ENCODE data around the gene VPS29. TPM values are rescaled to one million over a fixed set of nuclear protein-coding genes. Genes with fewer than 3 reads are reported as not detected.

VPS29 gene
- total RNA-seq: 40.4 and 60.0 TPM in 2 replicates

GRCh38 chr12:110501752-110502738 lies at the start of gene VPS29, which contains the start of gene RAD9B:
TSS of gene VPS29 (minus strand) at chr12:110502111. CDS start at chr12:110502051, 60 bp downstream.
TSS of gene RAD9B (plus strand) at chr12:110502331. CDS start at chr12:110502338, 7 bp downstream.

GRCh38 chr12:110468214-110469048 lies 33.5 kb downstream of the VPS29 start, which contains the start of the genes FAM216A and GPN3:
TSS of gene FAM216A (plus strand) at chr12:110468845. CDS start at chr12:110468876, 31 bp downstream.
TSS of gene GPN3 (minus strand) at chr12:110468257. CDS start at chr12:110468203, 54 bp downstream.

GRCh38 chr12:110449799-110450497 lies 52.0 kb downstream of the VPS29 start, which contains the start of gene ARPC3:
TSS of gene ARPC3 (minus strand) at chr12:110450337. CDS start at chr12:110450260, 77 bp downstream.

Small RNA genes lying within 50 kb of the gene (small RNA-seq; reads per million reads assigned to genes)
- gene RF00278: not detected

Other genes starting within 250 kb of the VPS29 start
- gene ATP2A2, start 220.9 kb downstream of the VPS29 start, total RNA-seq: 99.7 and 141 TPM in 2 replicates
- 13.3 and 26.8 TPM in 2 replicates for gene ANAPC7, start 98.4 kb downstream of the VPS29 start, total RNA-seq
- gene ARPC3, start 51.8 kb downstream of the VPS29 start, total RNA-seq: 212 and 303 TPM in 2 replicates
- 10.1 and 15.7 TPM in 2 replicates for gene GPN3, start 33.9 kb downstream of the VPS29 start, total RNA-seq
- gene FAM216A, start 33.3 kb downstream of the VPS29 start, total RNA-seq: 6.5 and 7.9 TPM in 2 replicates
- gene RAD9B, start 220 bp upstream of the VPS29 start, total RNA-seq: 0.11 and 0.39 TPM in 2 replicates
- 4.3 and 8.9 TPM in 2 replicates for gene PPTC7, start 81.2 kb upstream of the VPS29 start, total RNA-seq
- 41.2 and 41.6 TPM in 2 replicates for gene TCTN1, start 112.0 kb upstream of the VPS29 start, total RNA-seq
- gene HVCN1, start 187.0 kb upstream of the VPS29 start, total RNA-seq: 2.0 and 3.4 TPM in 2 replicates
- 78.9 and 114 TPM in 2 replicates for gene PPP1CC, start 240.8 kb upstream of the VPS29 start, total RNA-seq